ENCODE results near the gene MT4. TPM values are rescaled to one million over a fixed set of nuclear protein-coding genes. Genes with fewer than 3 reads are reported as not detected.

Gene MT4
- total and polyA plus RNA-seq, 7 donors, result not detected

DNA sequence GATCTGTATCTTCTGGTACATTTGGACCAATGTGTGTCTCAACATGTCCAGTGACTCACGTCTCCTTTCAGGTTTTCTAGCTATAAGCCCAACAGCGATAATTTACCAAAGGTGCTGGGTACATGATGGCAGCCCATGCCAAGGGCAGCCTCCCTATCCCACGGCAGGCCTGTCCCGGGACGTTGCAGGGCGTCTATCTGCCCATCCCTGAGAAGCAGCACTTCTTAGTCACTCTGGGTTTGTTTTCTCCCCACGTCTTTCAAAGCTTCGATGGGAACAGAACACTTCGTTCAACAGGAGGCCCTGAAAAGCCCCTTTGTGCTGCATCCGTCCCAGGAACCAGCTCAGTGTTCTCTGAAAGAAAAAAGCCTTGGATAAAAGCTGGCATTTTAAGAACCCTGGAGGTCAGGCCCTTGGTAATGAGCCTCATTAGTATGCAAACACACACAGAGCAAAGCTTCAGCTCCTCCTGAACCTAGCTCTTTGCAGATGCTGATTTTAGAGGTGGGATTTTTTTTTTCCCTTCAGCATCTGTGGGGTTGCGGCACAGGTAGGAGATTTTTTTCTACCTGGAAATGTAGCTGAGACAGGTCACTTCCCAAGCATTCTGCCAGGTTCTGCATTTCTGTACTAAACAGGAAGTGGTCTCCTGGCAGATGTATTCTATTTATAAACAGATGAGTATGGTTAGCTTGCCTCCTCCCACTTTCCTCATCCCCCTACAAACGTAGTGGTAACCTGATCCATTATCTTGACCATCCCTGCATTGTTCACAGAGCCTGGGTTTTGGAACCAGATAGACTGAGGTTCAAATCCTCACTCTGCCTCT lies 17.5 kb upstream of the MT4 start:
- TF ChIP-seq, protein P1, sequence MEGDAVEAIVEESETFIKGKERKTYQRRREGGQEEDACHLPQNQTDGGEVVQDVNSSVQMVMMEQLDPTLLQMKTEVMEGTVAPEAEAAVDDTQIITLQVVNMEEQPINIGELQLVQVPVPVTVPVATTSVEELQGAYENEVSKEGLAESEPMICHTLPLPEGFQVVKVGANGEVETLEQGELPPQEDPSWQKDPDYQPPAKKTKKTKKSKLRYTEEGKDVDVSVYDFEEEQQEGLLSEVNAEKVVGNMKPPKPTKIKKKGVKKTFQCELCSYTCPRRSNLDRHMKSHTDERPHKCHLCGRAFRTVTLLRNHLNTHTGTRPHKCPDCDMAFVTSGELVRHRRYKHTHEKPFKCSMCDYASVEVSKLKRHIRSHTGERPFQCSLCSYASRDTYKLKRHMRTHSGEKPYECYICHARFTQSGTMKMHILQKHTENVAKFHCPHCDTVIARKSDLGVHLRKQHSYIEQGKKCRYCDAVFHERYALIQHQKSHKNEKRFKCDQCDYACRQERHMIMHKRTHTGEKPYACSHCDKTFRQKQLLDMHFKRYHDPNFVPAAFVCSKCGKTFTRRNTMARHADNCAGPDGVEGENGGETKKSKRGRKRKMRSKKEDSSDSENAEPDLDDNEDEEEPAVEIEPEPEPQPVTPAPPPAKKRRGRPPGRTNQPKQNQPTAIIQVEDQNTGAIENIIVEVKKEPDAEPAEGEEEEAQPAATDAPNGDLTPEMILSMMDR (IDR thresholded peaks at IDR 0.05), result no peak
- Histone ChIP-seq H3K36me3 (ENCODE audit: insufficient read depth in 1 of 2, low read depth in 1 of 2) (no peaks in the 10 kb centered on the region), H3K27ac (peak overlapping the region; percentile 41), H3K9me3 (no peaks in the 10 kb centered on the region), H3K4me1 (peaks cover 9% of the 10 kb centered on the region), H3K27me3 (ENCODE audit: insufficient read depth in 3 of 3, low read length in 2 of 3) (no peaks in the 10 kb centered on the region), H3K4me3 (no peak overlapping the region)
- WGBS, 3 donors, result 35 to 42% (median 35%) methylated on average over 12 of the region's 12 CpGs
- ATAC-seq (peak in 3 of 4 donors; percentile 61 to 76 (median 62)), DNase-seq (no peak)
- intact Hi-C loops (cut with DNase I), result no loop called here

GRCh38 chr16:56547949-56548567 lies 16.8 kb upstream of the MT4 start:
- H3K4me1 ChIP-seq, result peaks cover 11% of the 10 kb centered on the region
- 77 to 88% (median 86%) methylated on average over 4 of the region's 4 CpGs for WGBS, 3 donors
- intact Hi-C loops (cut with DNase I), result no loop called here
- no peaks in the 10 kb centered on the region for H3K36me3 ChIP-seq (ENCODE audit: insufficient read depth in 1 of 2, low read depth in 1 of 2)
- ATAC-seq (no peak), DNase-seq (no peak)
- no peaks in the 10 kb centered on the region for H3K9me3 ChIP-seq
- no peaks in the 10 kb centered on the region for H3K27me3 ChIP-seq (ENCODE audit: insufficient read depth in 3 of 3, low read length in 2 of 3)
- H3K27ac ChIP-seq, result no peak overlapping the region
- TF ChIP-seq, protein P1 (IDR thresholded peaks at IDR 0.05), result no peak
- H3K4me3 ChIP-seq, result no peak overlapping the region

DNA sequence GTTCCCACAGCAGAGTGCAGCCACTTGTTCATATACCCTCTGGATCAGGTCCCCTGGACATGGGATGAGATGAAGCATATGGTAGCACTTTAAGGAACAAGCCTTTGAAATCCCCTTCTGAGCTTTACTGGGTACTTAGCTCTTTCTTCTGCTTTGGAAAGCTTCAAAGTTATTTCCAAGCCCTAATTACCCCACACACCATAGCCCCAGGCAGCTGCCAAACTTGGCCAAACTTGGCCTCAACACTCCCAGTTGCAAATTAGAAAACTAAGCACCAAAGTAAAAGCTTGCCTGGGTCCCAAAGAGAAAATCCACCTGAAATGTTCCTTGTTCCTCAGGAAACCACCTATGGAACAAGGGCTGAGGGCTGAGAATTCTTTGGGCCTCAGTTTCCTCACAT lies 15.7 kb upstream of the MT4 start:
- Histone ChIP-seq H3K4me3 (no peak overlapping the region), H3K9me3 (no peaks in the 10 kb centered on the region), H3K27me3 (ENCODE audit: insufficient read depth in 3 of 3, low read length in 2 of 3) (no peaks in the 10 kb centered on the region), H3K27ac (no peak overlapping the region), H3K36me3 (ENCODE audit: insufficient read depth in 1 of 2, low read depth in 1 of 2) (no peaks in the 10 kb centered on the region), H3K4me1 (peaks cover 11% of the 10 kb centered on the region)
- TF ChIP-seq, protein P1 (IDR thresholded peaks at IDR 0.05), result no peak
- DNase-seq, result no peak
- intact Hi-C loops (cut with DNase I), result no loop called here
- no peak for ATAC-seq

DNA sequence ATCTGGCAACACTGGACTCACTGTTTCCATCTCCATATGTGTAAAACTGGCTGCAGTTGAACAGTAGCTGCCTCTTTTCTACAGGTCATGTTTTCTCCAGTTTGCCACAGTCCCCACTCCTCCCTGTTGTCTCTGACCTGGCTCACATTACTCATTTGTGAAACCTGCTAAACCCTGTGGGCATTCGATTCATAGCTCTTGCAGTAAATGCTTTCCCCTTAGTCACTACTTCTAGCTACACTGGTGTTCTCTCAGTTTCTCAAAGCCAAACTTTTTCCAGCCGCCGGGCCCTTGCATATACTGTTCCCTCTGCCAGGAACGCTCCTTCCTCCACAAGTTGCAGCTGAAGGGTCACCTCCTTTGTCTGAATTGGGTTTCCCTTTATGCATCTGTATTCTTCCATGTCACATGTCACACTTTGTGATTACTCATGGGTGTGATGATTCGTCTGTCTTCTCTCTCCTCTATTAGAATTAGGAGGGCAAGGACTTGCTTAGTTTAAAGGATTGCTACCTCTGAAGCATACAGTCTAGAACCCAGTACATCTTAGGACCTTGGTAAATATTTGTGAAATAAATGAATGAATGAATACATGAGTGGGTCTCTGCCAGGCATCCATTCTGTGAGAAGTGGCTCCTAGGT lies 15.0 kb upstream of the MT4 start:
- DNase-seq, result no peak
- intact Hi-C loops (cut with DNase I), result no loop called here
- Histone ChIP-seq H3K9me3 (no peaks in the 10 kb centered on the region), H3K27me3 (ENCODE audit: insufficient read depth in 3 of 3, low read length in 2 of 3) (no peaks in the 10 kb centered on the region), H3K36me3 (ENCODE audit: insufficient read depth in 1 of 2, low read depth in 1 of 2) (no peaks in the 10 kb centered on the region), H3K4me3 (no peak overlapping the region), H3K27ac (no peak overlapping the region), H3K4me1 (peaks cover 11% of the 10 kb centered on the region)
- TF ChIP-seq, protein P1 (IDR thresholded peaks at IDR 0.05), result no peak
- WGBS, 3 donors, result 91 to 93% (median 93%) methylated on average over 5 of the region's 5 CpGs
- ATAC-seq, result no peak

Measured in psoas muscle (tissue), 8 donors.